Mesenteric fat pad (tissue), 1 donor: ENCODE data around the gene KDM4B. TPM values are rescaled to one million over a fixed set of nuclear protein-coding genes. Genes with fewer than 3 reads are reported as not detected.
"Not testable (repeated sequence)": the region's sequence is repeated elsewhere in the genome, so short reads cannot be mapped to it uniquely, and the experiment has no call there.

Experiments used
- DNase-seq: peaks from one replicate; pipeline ENCODE4 v3.0.0-alpha.2; 2020; ENCODE audit warnings: low spot score
- total RNA-seq: library from RNA; stranded (reverse); fragmentation: NEBNext Ultra II Directional; extraction: Animal tissue kit (Norgen Biotek cat#: 25700); gene quantifications from one replicate; pipeline ENCODE4 v1.2.1, GENCODE V29; 2021
- donor health status: DM: yes; HTN: yes; CAD: no.

Gene KDM4B
- total RNA-seq, 1 donor from 2014 or later = 46.1 TPM

GRCh38 chr19:4967738-4968461, 1.0 kb upstream of the KDM4B start:
- no peak for DNase-seq

DNA sequence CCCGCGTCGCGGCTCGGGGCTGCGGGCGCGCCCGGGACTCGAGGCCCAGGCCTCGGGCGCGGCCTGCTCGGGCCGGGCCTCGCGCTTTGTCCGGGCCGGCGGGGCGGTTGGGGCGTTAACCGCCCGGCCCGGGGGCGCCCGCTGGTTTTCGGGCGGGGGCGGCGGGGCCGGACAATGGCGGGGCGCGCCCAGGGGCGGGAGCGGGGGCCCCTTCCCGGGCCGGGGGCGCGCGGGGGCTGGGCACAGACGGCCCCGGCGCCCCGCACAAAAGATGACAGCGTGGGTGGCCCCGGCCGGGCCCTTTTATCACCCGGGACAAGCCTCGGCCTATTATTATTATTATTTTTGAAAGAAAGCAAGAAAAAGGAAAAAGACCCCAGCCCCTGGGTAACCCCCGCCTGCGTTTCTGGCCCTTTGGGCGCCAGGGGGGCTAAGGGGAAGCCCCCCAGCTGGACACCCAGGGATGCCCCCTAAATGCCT, 419 bp downstream of the KDM4B start:
- DNase-seq = no peak

DNA sequence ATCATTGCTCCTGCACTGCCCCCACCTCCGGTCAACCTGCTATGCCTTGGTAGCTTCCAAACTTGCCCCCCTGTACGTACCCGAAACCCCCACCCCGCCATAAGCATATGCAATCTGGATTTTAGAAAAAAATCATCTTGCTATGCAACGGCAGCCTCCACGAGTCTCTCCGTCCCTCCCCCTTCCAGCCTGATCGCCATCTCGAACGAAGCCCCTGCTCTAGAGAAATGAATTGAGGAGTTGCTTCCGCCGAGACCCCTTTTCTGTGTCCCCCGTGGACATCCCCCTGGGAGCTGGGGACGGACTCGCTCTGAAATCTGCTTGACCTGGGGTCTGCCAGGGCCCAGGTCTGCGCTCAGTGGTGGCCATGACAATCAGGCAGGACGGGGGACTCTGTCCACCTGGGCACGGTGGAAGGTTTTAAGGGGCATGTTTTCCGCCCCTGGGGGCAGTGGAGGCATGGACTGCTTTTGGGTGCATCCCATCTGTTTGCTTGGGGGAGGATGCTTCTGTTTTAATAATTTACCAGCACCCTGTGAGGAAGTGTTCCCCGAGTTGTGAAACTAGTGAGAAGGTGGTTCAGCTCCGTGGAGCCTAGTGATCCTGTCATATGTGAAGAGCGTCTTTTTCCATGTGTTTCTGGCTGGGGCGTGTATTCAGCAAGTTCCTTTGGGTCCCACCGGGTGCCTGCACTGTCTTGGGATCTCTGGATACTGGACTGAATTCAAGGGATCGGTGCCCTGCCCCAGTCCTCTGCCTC, 1.0 kb downstream of the KDM4B start:
- no peak for DNase-seq

DNA sequence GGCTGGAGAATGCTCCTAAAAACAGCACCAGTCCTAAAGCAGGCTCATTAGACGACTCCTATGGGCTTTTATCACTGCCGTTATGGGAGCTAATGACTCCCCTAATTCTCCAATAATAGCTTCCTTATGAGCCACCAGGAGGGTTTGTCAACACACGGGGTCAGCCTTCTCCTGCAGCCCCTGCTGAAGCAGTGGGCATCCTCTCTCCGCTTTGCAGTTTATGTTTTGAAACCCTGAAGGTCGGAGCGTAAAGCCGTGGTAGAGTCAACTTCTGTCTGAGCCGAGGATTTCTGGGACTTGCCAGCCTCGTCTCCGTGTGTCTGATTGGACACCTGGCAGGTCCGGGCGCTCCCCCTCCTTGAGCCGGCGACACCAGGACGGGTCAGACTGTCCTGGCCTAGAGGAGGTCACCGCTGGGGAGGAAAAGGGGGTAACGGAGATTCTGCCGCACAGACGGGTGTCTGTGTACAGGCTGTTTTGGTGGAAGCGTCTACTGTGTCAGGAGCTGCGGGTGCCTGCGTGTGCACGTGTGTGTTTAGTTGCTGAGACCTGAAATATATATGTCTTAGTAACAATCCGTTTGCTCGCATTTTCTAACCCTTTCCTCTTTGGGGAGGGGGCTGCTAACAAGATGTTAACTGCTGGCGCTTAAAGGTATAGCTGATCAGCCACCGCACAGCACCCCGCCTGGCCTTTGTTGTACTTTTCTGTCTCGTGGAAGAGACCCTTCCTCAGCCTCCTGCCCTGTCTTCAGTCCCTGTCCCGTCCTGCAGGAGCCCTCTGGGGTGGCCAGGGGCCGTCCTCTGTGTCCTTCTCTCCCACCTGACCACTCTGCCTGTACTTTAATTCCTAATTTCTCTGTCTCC, 1.9 kb downstream of the KDM4B start:
- DNase-seq = no peak

GRCh38 chr19:4971424-4971793, 2.5 kb downstream of the KDM4B start:
- no peak for DNase-seq

DNA sequence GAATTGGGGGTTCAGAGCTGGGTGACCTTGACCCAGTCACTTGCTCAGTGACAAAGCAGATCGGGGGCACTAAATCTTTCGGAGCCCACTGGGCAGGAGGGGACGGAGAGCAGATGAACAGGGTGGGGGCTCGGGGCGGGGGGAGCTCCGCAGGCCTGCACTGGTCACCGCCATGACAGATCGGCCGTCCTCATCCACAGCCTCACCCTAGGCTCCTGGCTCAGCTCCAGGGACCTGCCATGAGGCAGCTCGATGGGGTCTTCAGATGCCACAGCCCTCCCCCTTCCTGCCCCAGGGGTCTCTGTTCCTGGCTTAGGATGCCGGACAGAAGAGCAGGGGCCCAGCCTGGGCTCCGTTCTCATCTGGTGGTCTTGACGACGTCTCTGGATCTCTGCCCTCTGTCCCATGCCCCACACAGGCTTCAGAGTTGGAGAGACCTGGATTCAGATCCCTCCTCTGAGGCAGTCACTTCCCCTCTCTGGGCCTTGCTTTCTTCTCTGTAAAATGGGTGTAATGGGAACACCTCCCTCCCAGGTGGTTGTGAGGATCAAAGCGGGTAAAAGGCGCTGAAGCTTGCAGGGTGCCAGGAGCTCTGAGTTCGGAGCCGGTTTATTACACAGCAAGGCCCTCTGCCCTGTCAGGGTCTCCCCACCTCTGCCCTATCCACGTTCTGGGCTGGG, 3.0 kb downstream of the KDM4B start:
- no peak for DNase-seq

DNA sequence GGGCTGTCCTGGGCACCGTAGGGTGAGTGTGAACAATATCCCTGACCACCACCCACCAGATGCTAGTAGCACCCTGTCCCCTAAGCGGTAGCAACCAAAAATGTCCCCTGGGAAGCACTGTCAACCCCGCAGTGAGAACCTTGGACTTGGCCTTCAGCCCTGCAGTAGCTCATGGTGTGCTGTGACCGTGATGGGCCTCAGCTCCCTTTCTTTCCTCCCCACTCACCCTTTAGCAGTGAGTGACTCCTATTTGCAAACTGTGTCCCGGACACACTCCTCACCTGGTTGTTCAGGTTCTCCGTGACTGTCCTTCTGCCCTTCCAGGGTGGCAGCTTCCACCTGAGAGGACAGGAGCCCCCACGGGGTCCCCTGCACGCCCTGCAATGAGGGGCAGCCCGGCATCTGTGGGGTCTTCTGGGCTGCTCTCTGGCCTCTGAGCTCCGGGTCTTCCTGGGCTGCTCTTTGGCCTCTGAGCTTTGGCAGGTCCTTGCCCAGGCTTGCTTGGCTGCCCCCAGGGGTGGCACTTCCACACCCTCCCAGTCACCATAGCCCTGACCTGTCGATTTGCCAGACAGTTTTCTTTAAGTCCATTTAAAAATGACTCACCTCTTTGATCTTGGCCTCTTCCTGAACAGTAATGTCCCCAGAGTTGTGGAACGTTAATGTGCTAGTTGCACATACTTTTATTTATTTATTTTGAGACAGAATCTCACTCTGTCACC, 3.8 kb downstream of the KDM4B start:
- no peak for DNase-seq

DNA sequence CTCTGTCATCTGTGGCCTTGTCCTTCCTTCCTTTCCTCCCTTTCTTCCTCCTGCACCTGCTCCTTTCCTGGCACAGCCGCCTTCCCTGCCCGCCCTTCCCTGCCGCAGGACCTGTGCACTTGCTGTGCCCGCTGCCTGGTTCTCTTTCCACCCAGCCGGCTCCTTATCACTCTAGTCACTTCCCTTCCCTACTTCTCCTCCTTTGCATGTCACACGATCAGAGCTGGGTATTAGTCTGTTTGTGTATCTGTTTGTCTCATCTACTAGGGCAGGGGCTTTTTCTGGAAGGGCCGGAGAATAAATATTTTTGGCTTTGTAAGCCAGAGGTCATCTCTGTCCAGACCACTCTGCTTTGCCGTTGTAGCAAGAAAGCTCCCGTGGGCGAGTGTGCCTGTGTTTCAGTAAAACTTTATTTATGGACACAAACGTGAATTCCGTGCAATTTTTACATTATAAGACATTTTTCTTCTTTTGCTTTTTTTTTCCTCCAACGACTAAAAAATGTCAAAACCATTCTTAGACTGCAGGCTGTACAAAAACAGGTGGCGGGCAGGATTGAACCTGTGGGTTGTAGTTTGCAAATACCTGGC, 6.1 kb downstream of the KDM4B start:
- DNase-seq = no peak

DNA sequence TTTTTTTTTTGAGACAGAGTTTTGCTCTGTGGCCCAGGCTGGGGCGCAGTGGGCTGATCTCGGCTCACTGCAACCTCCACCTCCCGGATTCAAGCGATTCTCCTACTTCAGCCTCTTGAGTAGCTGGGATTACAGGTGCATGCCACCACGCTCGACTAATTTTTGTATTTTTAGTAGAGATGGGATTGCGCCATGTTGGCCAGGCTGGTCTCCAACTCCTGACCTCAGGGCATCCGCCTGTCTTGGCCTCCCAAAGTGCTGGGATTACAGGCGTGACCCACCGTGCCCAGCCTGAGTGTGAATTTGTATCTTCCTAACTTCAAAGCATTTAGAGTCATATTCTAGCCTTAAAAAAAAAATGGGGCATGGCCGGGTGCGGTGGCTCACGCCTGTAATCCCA, 6.7 kb downstream of the KDM4B start:
- not testable (repeated sequence) for DNase-seq

GRCh38 chr19:4976401-4977298, 7.7 kb downstream of the KDM4B start:
- no peak for DNase-seq

DNA sequence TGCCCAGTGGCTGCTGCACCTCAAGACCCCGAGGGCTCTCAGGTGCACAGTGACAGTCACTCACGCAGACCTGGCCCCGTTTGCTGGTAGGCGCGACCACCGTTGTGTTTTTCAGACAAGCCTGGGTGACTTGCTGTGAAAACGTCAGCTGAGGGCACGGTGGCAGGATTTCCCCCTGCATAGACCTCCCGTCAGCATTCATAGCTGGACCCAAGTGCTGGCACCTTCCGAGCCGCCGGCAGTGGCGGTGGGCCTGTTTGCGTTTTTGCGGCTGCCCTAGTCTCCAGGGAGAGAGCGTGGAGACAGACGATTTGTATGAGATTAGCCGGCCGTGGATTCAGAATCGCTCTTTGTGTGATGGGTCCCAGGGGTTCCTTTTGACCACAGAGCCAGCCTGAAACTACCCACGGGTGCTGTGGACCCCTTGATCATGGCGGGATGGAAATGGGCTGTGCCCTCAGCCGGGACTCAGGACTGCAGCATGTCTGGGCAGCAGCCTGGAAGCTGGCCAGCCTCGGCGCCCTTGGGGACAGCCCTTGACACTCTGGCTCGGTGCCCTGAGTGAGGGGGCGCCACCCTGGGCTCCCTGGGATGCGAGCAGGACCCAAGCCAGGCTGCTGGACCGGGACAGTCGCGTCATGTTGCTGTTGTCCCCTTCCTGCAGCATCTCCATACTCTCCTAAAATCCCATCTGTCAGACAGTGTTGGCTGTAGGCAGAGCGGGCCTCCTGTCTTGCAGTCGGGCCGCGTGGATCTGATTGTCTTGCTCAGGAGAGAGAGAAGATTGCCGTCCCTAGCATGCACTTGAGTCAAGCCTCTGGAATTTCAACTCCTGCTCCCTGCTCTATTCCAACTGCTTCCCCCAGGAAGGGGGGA, 8.6 kb downstream of the KDM4B start:
- no peak for DNase-seq

DNA sequence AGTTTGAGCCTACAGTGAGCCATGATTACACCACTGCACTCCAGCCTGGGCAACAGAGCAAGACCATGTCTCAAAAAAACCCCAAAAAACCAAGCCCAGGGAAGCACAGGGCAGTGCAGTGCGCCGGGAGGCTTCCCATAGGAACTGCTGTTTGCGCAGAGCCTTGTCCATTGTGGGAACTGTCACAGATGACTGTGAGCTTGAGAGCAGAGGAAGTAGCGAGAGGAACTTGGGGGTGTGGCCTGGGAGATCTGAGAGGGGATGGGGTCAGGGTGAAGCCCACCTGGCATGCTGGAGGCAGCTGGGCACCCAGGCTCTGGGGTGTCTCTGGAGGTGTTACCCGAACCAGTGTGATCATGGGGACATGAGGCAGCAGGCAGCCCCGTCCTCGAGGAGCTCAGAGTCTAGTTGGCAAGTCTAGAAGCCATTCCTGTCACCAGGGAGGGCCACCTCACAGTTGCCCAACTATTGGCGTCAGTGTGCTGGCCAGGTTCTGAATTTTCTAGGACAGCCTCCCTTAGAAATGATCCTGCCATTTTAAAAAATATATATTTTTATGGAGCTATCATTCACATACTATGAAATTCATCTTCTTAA, 10.4 kb downstream of the KDM4B start:
- DNase-seq = no peak

- DNase-seq = no peak
Observed at GRCh38 chr19:4980067-4980466, 11.2 kb downstream of the KDM4B start.

DNA sequence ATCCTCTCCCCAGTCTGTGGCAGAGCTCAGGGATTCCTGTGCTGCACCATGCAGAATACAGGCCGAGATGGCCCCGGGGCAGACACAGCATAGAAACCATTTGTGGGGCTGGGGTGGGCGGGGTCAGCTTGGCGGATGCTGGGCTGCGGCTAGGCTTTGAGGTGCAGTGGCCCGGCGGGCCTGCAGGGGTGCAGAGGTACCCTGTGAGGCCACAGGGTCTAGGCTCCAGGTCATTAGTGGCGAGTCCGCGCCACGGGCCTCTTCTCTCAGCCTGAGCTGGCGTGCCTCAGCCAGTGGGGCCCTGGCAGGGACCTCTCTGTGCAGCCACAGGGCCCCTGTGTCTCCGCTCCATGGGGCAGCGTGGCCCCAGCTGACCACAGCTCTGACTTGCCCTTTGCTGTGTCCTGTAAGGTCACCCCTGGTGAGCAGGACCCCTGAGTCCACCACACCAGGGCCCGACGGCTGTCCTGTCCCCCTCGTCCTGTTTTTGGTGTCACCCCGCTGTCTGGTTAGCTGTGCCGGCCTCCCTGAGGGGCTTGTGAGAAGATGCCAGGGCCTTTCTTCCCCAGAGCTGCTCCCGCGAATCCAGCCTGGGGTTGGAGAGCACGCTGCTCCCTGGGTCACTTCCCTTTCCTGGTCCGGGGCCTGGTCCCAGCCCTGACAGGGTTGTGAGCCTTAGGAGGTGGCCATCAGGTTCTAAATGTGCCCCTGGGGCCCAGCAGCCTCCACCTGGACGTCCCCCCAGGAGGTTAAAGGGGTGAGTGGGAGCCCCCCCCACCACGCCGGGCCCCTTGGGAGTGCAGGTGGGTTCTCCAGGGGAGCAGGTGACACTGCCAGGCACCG, 12.1 kb downstream of the KDM4B start:
- no peak for DNase-seq

DNA sequence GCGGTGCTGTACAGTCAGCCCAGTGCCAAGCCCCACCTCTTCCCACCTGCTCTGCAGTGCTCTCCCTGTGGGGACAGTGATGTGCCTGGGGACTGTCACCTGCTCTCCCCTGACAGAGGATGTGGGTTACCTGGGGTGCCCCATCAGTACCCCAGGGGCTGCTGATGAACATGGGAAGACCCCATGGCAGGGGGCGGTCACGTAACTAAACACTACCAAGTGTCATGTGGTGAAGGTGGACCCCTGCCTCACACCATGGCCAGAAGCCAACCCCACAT, 12.7 kb downstream of the KDM4B start:
- no peak for DNase-seq

DNA sequence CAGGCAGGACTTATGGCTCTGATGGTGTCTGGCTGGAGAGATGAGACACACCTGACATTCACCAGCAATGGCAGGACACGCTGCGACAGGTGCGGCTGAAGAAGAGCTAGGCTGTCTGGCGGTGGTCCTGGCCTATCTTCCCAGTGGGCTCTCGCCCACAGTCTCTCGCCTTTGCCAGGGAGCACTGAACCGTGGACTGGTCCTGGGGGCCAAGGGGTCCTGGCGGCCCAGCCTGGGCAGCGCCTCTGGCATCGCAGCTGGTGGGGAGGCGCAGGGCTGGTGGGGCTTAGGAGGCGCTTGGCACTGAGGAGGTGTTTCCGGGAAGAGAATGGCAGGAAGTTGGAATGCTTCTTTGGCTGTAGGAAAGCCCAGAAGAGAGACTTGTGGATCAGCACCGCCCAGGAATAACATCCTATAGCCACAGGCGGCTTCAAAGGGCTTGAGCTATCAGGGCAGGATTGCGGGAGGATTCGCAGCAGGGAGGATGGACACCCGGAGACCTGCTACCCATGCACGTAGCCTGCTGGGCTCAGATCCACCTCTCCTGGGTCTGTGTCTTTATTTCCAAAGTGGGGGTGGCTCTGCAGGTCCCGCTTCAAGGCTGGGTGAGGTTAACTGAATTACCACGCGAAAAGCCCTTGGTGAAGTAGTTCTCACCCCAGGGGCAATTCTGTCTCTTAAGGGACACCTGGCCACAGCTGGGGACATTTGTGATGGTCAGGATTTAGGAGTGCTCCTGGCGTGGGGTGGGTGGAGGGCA, 14.6 kb downstream of the KDM4B start:
- DNase-seq = no peak

DNA sequence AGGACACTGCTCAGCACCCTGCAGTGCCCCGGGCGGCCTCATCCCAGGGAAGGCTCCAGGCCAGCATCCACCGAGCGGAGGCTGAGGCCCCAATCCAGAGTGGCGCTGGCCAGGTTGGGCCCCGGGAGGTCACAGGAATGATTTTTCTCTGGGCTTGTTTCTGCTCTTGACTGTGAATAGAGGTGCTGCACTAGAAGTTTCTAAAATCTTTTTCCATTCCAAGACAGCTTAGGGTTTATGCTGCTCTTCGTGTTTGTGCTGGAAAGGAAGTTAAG, 15.1 kb downstream of the KDM4B start:
- DNase-seq = no peak
